CD4-positive, alpha-beta T cell treated with Interleukin-4 for 1 hour (primary cell): ENCODE data around the gene PTPRC.

Experiments
- DNase-seq, 2 donors: peaks; one replicate each; pipeline ENCODE4 v3.0.0-alpha.2; 2020 to 2022

PTPRC gene

DNA sequence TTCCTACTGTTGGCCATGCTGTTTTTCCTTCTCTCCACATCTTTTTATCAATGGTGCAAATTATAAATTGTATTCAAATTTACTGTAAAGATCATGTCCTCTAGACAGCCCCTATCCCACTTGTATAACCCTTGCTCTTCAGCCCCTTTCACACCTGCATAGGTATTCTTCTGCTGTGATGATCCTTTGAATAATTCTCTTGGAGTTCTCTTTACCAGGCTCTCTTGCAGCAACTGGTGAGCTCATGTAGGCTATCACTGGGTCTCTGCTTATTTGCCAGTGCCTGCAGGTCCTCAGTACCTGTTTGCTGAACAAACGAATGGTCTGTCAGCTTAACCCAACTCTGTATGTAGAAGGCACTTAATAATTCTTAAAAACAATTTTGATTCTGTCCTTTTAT is 8.2 kb downstream of the PTPRC start:
- no peak for DNase-seq

GRCh38 chr1:198648592-198648991 is 9.8 kb downstream of the PTPRC start:
- DNase-seq: no peak

DNA sequence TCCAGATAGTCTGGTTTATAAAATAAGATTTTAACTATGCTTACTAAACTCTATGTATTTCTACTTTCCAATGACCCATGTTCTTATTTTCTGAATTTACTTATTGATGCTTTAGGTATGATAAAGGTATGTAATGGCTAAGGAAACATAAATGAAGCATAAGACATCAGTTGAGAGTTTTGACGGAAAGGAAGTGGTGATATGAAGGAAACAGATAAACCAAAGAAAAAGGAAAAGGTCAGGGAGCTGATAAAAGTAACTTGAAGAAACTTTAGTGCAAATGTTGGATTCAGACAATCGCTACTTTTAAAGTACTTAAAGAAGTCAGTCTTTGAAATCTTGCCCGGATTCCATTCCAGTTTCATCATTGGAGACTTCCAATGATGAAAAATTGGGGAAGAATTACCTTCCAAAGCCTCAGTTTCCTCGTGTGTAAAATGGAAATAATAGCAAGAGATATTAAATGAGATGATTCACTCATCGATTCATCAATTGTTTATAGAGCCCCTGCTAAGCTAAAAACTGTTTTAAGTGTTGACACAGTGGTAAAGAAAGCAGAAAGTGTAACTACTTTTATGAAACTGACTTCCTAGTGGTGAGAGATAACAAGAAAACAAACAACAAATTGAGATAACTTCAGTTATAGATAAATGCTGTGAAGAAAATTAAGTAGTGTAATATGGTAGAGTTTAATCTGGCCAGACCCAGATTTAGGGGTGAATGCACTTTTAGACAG is 10.6 kb downstream of the PTPRC start:
- DNase-seq: no peak

DNA sequence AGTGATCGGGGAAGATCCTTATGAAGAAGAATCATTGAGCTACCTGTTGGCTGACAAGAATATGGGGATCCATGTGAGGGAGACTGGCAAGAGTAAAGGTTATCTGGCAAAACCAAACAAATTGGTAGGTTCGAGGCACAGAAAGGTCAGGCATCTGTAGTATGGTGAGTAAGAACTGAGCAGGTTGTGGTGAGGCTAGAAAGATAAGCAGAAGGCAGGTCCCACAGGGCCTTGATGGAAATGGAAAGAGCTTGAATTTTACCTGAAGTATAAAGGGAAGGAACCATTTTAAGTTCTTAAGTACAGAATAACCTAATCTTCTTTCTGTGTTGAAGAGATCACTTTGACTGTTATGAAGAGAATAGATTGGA is 11.1 kb downstream of the PTPRC start:
- no peak for DNase-seq

DNA sequence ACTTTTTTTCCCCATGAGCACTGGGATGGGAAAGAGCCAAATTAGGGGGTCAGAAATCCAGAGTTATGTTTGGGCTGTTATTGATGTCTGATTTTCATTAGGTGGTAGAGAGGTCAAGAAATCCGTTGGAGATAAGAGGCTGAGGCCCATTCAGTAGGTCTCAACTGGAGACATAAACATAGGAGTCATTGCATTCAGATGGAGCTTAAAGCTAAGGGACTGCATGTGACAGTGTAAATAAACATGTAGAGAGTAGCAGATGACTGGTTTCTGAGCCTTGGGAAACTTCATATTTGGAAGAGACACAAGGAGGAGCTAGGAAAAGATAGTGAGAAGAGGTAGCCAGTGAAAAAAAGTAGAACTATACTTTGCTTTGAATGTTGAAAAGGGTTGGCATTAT is 11.7 kb downstream of the PTPRC start:
- no peak for DNase-seq

DNA sequence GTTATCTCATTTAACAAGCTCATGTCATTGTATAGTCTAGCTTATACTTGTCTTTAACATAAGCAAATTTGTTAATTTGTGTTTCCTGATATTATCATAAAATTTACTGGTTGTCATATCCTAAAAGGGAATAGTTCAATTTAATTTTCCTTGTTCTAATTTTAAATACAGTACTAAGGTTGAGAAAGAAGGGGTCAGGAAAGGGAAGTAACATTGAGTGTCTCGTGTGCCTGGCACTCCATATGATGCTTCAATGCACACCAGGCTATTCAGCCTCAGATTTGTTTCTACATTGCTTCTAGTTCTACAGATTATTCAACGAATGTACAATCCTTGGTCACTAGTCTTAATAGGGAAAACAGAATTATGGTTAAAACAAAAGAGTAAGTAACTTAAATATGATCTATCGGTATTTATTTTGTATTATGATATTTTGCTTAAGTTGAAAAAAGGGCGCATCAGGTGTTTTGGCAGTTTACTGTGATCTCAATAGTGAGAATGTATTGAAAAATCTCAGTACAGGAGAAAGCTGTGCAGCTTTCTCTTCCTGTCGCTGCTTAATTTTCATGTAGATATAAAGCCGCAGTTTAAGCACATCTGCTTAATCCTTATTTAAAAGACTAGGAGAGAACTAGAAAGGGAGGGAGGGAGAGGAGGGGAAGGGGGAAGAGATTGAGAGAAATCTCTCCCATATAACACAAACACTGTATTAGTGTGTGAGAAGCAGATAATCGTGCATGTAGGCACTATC is 13.0 kb downstream of the PTPRC start:
- no peak for DNase-seq

GRCh38 chr1:198653808-198654413 is 15.1 kb downstream of the PTPRC start:
- no peak for DNase-seq

DNA sequence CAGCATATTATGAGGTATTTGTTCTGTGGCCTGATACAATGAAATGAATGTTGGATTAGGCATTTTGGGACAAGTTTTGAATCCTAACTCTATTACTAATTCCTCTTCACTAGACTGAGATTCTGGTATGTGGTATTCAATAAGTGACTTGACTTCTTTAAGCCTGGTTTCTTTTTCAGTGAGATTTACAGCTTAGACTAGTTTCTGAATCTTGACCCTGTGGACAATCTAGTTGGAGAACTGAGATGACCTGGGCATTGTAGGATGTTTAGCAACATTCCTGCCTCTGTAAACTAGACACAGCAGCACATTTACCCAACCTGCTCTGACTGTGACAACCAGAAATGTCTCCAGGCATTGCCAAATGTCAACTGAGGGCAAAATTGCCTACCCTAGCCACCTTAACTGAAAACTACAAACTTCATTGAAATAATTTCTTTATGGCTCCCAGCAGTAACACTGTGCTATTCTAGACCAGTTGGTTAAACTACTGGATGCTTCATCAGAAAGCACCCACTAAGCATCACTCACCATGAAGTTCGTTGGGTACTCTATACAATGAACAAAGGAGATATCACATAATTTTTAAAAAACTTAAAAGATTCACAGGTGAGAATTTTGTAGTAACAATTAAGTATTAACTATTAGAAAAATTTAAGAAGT is 16.8 kb downstream of the PTPRC start:
- no peak for DNase-seq

DNA sequence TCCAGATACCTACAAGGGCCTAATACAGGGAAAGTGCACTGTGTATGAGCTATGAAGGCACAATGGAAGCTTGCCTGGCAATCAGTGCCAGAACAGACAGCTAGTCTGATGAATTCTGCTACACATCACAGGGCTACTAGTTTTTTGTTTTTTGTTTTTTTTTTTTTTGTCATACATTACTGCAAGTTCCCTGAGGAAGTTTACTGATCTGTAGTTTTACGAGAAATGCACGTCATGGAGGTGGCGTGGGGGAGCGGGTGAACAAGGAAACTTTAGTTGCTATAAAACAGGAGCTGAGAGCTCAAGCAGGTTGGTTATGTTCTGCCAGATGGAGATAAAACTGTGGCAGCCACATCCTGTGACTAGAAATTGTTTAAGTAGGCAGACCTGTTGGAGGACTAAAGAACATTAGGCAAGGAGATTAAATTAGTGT is 17.7 kb downstream of the PTPRC start:
- DNase-seq: peak; percentile 90 to 93

DNA sequence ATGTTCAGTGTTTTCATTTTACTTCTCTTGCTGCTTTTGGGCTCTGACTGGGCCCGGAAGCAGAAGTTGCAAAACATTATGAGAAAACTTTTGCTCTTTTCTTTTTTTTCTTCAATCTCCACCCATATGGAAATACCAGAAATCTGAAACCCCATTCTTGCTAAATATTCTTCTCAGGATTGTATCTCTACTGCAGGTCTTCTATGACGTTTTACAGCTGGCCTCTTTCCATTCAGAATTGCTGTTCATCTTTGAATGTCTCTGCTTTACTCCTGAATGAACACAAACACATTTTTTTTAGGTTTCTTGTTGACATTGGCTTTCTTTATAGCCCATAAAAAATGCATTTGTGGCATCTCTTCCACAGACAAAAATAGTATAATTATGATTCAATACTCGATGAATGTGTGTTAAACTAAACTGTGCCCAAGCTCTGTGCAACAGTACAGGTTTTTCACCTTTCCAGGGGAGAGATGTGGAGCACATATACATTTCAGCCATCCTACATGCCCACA is 18.8 kb downstream of the PTPRC start:
- peak; percentile 63 to 90 for DNase-seq

- peak in 1 of 2 donors; percentile 68 for DNase-seq
These were observed 21.8 kb downstream of the PTPRC start for GRCh38 chr1:198660341-198661261.

DNA sequence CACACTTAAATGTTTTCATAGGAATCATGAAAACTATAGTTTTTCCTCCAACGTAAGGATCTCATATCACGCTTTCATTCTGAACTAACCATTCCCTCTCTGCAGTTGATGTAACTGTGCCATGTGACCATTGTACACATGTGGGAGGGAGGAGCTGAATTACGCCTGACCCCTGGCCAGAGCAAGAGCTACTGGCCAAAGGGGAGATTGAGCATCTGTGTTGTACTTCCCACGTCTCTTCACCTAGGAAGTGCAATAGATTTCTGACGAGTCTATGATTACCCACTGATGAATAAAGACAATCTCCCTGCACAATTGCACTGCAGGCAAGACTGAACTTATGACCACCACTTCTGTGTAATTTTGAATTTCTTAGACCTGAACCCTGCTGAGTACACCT is 24.0 kb downstream of the PTPRC start:
- peak in 1 of 2 donors; percentile 55 for DNase-seq

- peak in 1 of 2 donors; percentile 54 for DNase-seq
These were observed 25.4 kb downstream of the PTPRC start for GRCh38 chr1:198664068-198664788.

- DNase-seq: no peak
These were observed 28.3 kb downstream of the PTPRC start for GRCh38 chr1:198667186-198667585.

DNA sequence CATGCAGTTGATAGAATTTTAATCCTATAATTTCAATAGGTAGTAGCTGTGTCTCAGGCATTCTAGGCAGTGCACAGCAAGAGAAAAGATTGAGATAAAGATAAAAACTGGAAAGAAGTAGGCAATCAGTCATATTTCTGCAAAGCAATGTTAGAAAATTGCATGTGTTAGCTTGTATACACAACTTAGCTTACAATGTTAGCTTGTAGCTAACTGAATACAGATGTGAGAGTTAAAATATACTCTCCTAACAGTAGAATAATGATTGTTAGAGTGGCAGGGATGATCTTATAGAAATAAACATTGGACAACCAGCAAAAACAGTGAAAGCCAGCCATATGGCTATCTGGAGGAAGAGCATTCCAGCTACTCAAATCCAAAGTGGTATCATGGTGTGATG is 29.0 kb downstream of the PTPRC start:
- no peak for DNase-seq

- peak; percentile 70 to 90 for DNase-seq
These were observed 30.3 kb downstream of the PTPRC start for GRCh38 chr1:198669023-198669698.

DNA sequence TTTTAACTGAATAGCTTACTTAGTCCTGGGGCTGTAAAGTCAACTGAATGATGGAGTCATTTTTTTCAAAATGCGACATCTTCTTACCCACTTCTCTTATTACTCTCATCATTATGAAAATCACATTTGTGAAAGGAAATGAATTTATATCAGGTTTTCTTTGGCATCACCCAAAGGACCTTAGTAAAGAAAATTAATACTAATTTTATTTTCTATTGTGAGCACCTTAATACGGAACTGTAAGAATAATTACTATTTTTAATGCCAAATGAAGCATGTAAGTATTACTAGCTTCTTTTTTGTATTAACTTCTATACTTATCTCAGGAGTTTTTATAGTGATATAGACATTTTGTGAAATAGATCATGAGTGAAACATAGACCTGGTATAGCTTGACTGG is 30.9 kb downstream of the PTPRC start:
- DNase-seq: peak in 1 of 2 donors; percentile 28

- peak in 1 of 2 donors; percentile 39 for DNase-seq
These were observed 32.3 kb downstream of the PTPRC start for GRCh38 chr1:198671136-198671535.

- no peak for DNase-seq
These were observed 33.3 kb downstream of the PTPRC start for GRCh38 chr1:198672124-198672523.

DNA sequence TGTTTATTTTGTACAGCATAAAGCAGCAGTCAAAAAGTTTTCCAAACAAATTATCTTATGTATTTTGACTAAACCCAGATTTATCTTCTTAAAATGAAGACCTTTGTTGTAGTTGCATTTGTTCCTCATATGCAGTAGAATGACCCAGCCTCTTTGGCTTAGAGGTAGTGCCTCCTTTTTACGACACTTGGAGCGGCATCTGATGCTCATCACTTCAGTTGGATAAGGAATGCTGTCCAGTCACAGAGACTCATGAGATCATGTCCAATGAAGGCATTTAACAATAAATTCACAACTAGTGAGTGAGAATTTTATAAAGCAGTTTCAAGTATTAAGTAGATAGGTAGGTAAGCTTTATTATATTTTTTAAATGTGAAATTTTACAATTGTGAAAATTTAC is 35.2 kb downstream of the PTPRC start:
- no peak for DNase-seq

DNA sequence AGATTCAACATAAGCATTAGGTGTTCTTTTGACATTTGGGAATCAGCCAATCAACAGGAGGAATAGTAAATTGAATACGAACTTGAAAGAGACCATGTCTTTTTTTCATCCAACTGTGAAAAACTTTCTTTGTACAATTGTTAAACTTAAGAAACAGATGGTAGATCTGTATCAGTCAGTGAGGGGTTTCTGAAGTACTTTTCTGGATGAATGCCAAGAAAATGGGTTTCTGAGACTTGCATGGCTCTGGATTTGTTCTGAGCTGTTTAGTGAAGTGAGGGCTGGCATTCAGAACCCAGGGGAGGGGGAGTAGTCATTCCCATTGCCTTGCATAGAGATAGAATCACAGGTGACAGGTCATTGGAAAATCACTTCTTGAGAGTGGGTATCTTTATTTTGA is 37.4 kb downstream of the PTPRC start:
- DNase-seq: peak in 1 of 2 donors; percentile 75
